Activated CD8-positive, alpha-beta memory T cell treated with anti-CD3 and anti-CD28 coated beads, Interleukin-2, amount 10 ng/mL, durations not matched to agents 7 days and 5 days (primary cell): ENCODE results near the gene RUNX2. TPM values are rescaled to one million over a fixed set of nuclear protein-coding genes. Genes with fewer than 3 reads are reported as not detected.
"Not testable (repeated sequence)": the region's sequence is repeated elsewhere in the genome, so short reads cannot be mapped to it uniquely, and the experiment has no call there.

ENCODE experiments used
- ATAC-seq: fragments of 150-1000 bp; cut with Tn5 transposase; one replicate; pipeline ENCODE4 v1.10.0; 2021; ENCODE audit warnings: moderate library complexity
- CTCF ChIA-PET: fragments of 350-600 bp; sonication (Branson Sonifier 250); formaldehyde crosslinking; loops from one replicate; lab custom pipeline; 2021; ENCODE audit warnings: antibody characterized with exemption; lab: Charles Lee
- DNase-seq: peaks from one replicate; pipeline ENCODE4 v3.0.0-alpha.2; 2020
- H3K27ac Mint-ChIP-seq: one replicate; pipeline ENCODE4 v1.8.0; 2021; ENCODE audit warnings: mild to moderate bottlenecking, mixed read lengths
- H3K27me3 Mint-ChIP-seq: one replicate; pipeline ENCODE4 v1.8.0; 2021; ENCODE audit warnings: mixed read lengths
- H3K36me3 Mint-ChIP-seq: one replicate; pipeline ENCODE4 v1.8.0; 2021; ENCODE audit warnings: mild to moderate bottlenecking, mixed read lengths
- H3K4me1 Mint-ChIP-seq: one replicate; pipeline ENCODE4 v1.8.0; 2021; ENCODE audit warnings: mixed read lengths
- H3K4me3 Mint-ChIP-seq: one replicate; pipeline ENCODE4 v1.8.0; 2021; ENCODE audit warnings: mild to moderate bottlenecking, moderate library complexity, mixed read lengths
- H3K9me3 Mint-ChIP-seq: one replicate; pipeline ENCODE4 v1.8.0; 2022; ENCODE audit warnings: low read depth, mixed read lengths
- total RNA-seq, 2 experiments: library from RNA; stranded (reverse); gene quantifications; one replicate each; pipeline ENCODE4 v1.2.3, GENCODE V29; 2021

Gene RUNX2
- total RNA-seq, 2 experiments from 2014 or later: 9.3 to 19.9 TPM

DNA sequence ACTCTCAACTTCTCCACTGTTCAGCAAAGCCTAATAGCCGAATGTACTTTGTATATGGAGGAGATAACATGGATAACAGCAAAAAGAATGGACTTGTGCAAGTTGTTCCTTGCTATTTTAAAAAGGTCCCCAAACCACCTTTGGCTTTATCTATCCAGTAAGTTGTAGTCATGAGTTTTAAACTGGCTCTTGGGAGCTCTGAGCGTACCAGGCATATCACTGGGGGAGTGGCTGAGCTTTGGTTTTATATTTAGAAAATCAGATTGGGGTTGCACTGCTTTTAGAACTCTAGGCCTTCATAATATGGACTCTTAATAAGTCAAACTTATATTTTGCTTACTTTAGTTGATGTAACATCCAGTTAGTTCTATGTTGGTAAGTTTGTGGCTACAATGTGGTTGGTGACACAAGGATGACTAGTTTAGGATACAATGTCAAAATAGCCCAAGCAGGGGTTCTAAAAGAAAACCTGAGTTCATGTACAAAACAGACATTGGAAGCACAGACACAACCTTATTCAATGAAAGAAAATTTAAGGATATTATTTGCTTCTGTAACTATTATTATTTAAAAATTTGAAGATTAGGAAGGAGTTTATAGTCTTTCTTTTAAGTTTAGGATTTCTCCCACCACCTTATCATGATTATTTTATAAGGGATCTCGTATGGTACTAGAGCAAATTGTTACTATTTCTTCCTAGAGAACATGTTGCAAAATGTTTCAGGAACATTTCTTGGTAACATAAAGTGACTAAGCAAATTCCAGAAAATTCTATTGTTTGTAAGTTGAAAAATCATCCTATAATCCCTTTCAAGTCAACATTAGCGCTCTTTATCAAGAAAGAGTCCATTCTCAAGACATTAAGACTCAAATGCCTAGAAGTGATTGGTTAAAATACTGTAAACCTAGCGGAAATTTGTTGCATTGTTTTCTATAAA, 215.4 kb downstream of the RUNX2 start:
- H3K36me3 Mint-ChIP-seq: peaks cover 16% of the 10 kb centered on the region
- H3K9me3 Mint-ChIP-seq: no peaks in the 10 kb centered on the region
- ATAC-seq (no peak), DNase-seq (no peak)
- H3K27ac Mint-ChIP-seq: no peak overlapping the region
- no peak overlapping the region for H3K4me3 Mint-ChIP-seq
- H3K4me1 Mint-ChIP-seq: peaks cover 17% of the 10 kb centered on the region
- CTCF ChIA-PET: no interaction called here
- no peaks in the 10 kb centered on the region for H3K27me3 Mint-ChIP-seq

DNA sequence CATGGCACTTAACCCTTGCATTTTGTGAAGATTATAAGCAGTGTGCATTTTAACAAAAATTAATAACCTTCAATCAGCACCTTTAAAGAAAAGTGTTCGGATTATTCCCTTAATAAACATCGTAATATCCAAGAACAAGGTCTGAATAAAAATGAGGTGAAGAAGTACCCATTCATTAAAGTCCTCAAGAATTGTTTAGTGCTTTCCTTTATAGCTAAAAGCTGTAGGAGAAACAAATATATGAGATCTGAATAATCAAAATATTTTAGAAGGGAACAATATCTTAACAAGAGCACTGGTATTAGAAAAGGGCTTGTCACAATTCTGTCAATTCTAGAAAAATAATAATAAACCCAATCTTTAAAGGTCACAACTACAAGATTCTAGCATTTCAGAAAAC, 217.3 kb downstream of the RUNX2 start:
- DNase-seq (no peak), ATAC-seq (no peak)
- Mint-ChIP-seq H3K27me3 (no peaks in the 10 kb centered on the region), H3K36me3 (peaks cover 13% of the 10 kb centered on the region), H3K27ac (no peak overlapping the region), H3K4me3 (no peak overlapping the region), H3K9me3 (no peaks in the 10 kb centered on the region), H3K4me1 (peaks cover 18% of the 10 kb centered on the region)
- CTCF ChIA-PET: interaction anchor here (1.2 kb wide), 1 partner anchor 11 kb away, joined by 3 read pairs; no protein-coding TSS in a partner anchor

DNA sequence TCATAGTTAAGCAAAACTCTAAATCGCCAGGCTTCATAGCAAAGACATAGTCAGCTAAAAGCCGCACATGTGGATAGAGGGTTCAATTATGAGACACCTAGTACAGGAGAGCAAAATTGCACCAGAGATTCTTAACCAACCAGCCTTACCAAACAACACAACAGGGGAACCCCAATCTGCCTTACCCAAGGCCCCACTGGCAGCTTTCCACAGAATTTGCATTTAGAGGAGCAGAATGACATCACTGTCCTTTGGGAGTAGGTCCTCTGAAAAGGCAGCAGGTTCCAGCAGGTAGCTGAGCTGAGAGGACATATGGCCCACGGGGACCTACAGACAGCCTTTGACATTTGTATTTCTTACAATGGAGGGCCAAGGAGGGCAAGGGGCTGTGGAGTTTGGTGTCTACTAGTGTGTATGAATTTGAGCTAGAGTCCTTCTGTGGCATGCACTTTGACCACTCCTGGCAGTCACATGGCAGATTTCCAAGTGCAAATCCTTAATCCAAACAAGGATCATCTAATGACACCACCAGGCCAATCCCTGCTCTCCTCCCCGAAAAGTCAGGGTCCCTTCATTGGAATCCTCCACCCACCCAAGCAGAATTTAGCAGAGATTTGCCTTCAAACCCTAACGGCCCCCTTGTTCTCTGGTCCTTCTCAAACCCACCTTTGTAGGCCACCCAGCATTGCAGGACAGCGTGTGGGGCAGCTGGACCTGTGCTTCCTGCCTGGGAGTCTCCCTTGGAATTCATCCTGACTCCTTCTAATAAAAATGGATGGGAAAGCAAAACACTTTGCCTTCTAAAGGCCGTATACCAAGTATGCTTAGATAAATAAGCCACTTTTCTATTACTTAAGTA, 220.8 kb downstream of the RUNX2 start:
- Mint-ChIP-seq H3K36me3 (peaks cover 11% of the 10 kb centered on the region), H3K27ac (no peak overlapping the region)

DNA sequence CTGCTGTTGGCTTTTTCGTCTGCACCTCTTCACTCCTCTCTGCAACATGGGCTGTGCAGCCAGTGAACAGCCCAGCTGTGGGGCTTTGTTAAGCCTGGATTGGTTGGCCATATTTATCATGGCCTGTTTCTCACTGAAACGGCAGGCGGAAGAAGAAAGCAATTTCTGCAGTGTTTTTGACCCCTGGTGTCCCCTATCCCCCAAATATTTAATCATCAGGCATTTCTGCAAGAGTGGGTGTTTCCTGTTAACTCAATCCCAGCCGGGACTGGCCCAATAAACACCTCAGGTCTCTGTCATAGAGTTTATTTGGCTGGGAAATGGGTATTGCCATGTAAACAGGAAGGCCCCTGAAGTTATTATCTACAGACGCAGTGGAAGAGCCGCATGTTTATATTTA, 224.4 kb downstream of the RUNX2 start:
- Mint-ChIP-seq H3K27me3 (peaks cover 3% of the 10 kb centered on the region), H3K4me3 (no peak overlapping the region), H3K27ac (no peak overlapping the region), H3K36me3 (peaks cover 4% of the 10 kb centered on the region), H3K9me3 (no peaks in the 10 kb centered on the region), H3K4me1 (peaks cover 14% of the 10 kb centered on the region)
- DNase-seq: no peak
- no peak for ATAC-seq
- CTCF ChIA-PET: interaction anchor here (1.2 kb wide), 1 partner anchor 30 kb away, joined by 3 read pairs; no protein-coding TSS in a partner anchor

More for the DNA sequence above, 220.8 kb downstream of the RUNX2 start:
- Mint-ChIP-seq H3K27me3 (no peaks in the 10 kb centered on the region), H3K9me3 (no peaks in the 10 kb centered on the region), H3K4me3 (no peak overlapping the region), H3K4me1 (peaks cover 7% of the 10 kb centered on the region)
- CTCF ChIA-PET: interaction anchor here (0.7 kb wide), 1 partner anchor 14 kb away, joined by 3 read pairs; no protein-coding TSS in a partner anchor
- no peak for ATAC-seq
- DNase-seq: no peak

DNA sequence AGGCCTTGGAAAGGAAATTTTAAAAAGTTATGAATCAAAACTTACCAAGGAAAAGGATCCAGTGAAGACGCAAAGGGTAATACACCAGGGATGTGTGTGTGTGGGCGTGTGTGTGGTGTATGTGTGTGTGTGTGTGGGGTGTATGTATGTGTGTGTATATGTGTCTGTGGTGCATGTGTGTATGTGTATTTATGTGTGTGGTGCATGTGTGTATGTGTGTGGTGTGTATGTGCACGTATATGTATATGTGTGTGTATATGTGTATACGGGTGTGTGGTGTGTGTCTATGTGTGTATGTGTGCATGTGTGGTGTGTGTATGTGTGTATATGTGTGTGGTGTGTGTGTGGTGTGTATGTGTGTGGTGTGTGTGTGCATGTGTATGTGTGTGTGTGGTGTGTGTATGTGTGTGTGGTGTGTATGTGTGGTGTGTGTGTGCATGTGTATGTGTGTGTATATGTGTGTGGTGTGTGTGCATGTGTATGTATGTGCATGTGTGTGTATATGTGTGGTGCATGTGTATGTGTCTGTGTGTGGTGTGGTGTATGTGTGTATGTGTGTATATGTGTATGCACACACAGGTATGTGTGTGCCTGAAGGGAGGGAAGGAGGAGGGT, 225.7 kb downstream of the RUNX2 start:
- CTCF ChIA-PET: no interaction called here
- Mint-ChIP-seq H3K27ac (no peak overlapping the region), H3K4me1 (peaks cover 11% of the 10 kb centered on the region), H3K9me3 (no peaks in the 10 kb centered on the region), H3K27me3 (peaks cover 3% of the 10 kb centered on the region), H3K36me3 (no peaks in the 10 kb centered on the region), H3K4me3 (no peak overlapping the region)
- DNase-seq (no peak), ATAC-seq (no peak)

DNA sequence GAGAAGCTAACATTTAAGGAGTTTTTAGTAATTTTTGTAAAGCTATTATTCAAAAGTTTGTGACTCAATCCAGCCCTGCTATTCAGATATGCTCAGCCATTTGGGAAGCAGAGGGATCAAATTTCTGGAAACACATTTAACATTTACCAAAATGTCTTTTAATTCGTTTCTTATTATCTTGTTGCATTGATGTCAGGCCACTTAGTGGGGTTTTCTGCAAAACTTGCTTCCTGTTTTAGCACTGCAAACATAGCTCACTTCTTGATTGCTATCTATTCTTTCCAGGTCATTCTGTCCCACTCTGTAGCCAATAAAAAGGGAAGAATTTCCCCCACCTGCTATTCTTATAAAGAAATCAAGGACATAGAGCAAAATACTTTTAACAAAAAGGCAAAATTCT, 226.5 kb downstream of the RUNX2 start:
- Mint-ChIP-seq H3K36me3 (no peaks in the 10 kb centered on the region), H3K4me1 (peaks cover 17% of the 10 kb centered on the region), H3K27ac (no peak overlapping the region), H3K4me3 (no peak overlapping the region), H3K9me3 (no peaks in the 10 kb centered on the region), H3K27me3 (peaks cover 3% of the 10 kb centered on the region)
- ATAC-seq: no peak
- no peak for DNase-seq
- CTCF ChIA-PET: no interaction called here

DNA sequence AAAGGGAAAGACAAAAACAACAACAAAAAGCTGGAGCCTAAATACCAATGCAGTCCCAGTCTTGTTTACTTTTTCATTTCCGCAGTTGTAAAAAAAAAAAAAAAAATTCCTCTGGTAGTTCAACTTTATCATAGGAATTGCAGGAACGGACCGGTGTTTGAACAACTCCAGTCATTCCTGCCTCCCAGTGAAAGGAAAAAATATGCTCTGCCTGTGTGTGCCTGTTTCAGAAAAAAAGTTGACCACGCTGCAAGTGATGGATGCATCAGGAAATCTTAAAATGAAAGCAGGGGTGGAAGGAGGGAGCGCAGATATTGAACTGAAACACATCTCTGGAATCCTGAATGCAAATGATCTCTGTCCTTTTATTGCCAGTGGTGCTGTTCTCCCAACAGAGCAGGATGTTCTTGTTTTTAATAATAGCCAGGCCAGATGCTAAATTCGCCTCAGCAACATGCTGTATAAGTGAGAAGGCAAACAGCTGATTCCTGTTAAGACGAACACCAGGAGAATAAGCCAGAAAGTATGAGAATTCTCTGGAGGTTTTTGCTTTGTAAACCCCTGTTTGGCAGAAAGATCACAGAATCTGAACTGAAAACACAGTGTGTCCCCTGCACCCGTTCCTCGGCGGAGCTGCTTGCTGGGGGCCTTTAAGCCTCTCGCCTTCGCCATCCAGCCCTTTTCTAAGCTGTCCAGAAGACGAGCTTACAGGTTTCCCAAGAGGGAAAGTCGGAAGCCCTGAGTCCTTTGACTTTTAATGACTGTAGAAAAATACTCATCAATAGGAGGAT, 228.0 kb downstream of the RUNX2 start:
- H3K27me3 Mint-ChIP-seq: peaks cover 3% of the 10 kb centered on the region
- DNase-seq (no peak), ATAC-seq (no peak)
- peaks cover 2% of the 10 kb centered on the region for H3K9me3 Mint-ChIP-seq
- H3K36me3 Mint-ChIP-seq: peaks cover 2% of the 10 kb centered on the region
- peak overlapping the region; percentile 20 for H3K27ac Mint-ChIP-seq
- H3K4me3 Mint-ChIP-seq: no peak overlapping the region
- CTCF ChIA-PET: interaction anchor here (0.6 kb wide), 1 partner anchor 11 kb away, joined by 3 read pairs; no protein-coding TSS in a partner anchor
- H3K4me1 Mint-ChIP-seq: peaks cover 17% of the 10 kb centered on the region

DNA sequence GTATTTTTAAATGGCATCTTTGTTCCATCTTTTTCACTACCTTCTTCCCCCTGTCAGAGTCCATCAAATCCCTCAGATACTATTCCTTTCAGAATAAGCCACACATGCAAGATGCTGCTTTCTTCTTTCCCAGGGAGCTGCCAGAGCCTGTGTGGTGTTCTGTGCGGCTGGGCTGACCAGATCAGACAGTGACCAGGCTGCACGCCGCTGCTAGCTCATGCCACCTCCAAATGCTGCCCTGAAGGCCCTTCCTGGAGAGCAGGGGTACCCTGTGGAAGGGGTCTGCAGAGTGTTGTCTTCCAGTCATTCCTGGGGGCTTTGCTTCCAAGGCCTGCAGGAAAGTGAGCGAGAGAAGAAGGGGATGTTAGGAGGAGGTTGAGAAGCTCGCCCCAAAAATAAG, 228.7 kb downstream of the RUNX2 start:
- H3K9me3 Mint-ChIP-seq: peaks cover 2% of the 10 kb centered on the region
- no peak overlapping the region for H3K4me3 Mint-ChIP-seq
- DNase-seq: no peak
- CTCF ChIA-PET: interaction anchor here (0.6 kb wide), 1 partner anchor 11 kb away, joined by 3 read pairs; no protein-coding TSS in a partner anchor
- H3K4me1 Mint-ChIP-seq: peaks cover 17% of the 10 kb centered on the region
- H3K36me3 Mint-ChIP-seq: peaks cover 2% of the 10 kb centered on the region
- ATAC-seq: no peak
- no peak overlapping the region for H3K27ac Mint-ChIP-seq
- H3K27me3 Mint-ChIP-seq: peaks cover 3% of the 10 kb centered on the region

DNA sequence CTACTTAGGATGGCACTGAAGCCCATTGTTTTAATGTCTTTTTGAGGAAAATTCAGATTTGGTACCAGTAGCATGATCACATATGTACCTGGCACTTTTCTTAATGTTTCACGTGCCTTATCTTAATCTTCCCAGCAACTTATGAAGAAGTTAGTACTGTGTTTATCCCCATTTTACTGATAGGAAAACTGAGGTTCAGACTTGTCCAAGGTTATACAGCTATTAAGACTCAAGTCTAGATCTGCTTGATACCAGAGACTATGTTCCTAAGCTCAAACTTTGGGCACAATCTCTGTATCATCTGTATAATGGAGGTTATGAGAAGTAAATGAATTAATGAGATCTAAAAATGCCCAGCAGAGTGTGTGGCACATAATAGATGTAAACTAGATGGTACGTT, 229.3 kb downstream of the RUNX2 start:
- no peak for DNase-seq
- H3K27me3 Mint-ChIP-seq: peaks cover 3% of the 10 kb centered on the region
- CTCF ChIA-PET: no interaction called here
- H3K4me3 Mint-ChIP-seq: no peak overlapping the region
- peaks cover 2% of the 10 kb centered on the region for H3K36me3 Mint-ChIP-seq
- H3K9me3 Mint-ChIP-seq: peaks cover 2% of the 10 kb centered on the region
- ATAC-seq: no peak
- H3K27ac Mint-ChIP-seq: no peak overlapping the region
- H3K4me1 Mint-ChIP-seq: peaks cover 17% of the 10 kb centered on the region

DNA sequence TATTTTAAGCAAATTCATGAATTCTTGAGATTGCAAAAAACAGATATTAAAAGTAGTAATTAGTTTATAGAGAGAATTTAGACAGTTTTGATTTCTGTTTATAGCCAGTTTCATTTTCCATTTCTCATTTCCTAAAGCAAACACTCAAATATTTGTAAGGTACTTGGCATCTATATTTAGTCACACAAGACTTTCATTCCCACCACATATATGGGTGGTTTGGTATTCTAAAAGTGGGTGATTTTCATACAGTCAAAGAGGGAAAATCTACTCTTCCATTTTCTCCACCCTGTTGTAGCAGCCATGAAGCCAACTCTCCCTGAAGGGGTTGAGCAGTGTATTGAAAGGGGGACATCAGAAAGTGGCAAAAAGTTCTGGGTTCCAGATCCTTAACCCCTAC, 230.7 kb downstream of the RUNX2 start:
- H3K9me3 Mint-ChIP-seq: peaks cover 2% of the 10 kb centered on the region
- ATAC-seq (no peak), DNase-seq (no peak)
- H3K36me3 Mint-ChIP-seq: peaks cover 2% of the 10 kb centered on the region
- H3K27me3 Mint-ChIP-seq: peaks cover 5% of the 10 kb centered on the region
- CTCF ChIA-PET: no interaction called here
- H3K4me1 Mint-ChIP-seq: peaks cover 15% of the 10 kb centered on the region
- H3K4me3 Mint-ChIP-seq: no peak overlapping the region
- no peak overlapping the region for H3K27ac Mint-ChIP-seq

DNA sequence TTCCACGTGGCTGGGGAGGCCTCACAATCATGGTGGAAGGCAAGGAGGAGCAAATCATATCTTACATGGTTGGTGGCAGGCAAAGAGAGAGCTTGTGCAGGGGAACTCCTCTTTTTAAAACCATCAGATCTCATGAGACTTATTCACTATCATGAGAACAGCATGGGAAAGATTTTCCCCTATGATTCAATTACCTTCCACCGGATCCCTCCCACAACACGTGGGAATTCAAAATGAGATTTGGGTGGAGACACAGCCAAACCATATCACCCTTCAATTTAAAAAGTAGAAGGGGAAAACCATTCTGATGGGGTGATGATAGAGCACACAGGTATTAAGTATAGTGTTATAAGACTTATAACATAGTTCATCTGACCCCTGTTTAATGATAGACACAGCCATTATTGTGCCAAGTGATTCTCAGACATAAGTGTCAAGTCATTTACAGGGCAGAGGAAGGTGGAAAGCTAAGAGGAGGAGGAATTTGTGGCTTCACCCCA, 232.2 kb downstream of the RUNX2 start:
- CTCF ChIA-PET, ATAC-seq, H3K27me3 Mint-ChIP-seq, H3K4me1 Mint-ChIP-seq, H3K36me3 Mint-ChIP-seq, H3K27ac Mint-ChIP-seq, DNase-seq, H3K9me3 Mint-ChIP-seq, H3K4me3 Mint-ChIP-seq: not testable (repeated sequence)

DNA sequence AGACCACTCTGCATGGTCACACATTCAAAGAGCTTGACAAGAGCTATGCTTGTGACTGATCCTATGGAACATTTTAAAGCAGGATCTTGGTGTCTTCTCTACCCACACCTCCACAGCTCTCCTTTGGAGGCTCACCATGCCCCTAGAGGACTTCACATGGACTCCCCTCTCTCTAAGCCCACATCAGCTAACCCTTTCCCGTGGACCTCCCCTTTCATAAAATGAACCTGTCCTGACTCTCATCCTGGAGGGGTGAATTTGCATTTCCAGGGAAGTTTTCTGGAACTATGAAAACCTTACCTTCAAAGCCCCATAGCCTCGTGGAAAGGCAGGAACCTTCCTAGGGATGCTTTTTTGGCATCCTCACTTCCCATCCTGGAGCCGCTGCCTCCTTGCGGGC, 234.0 kb downstream of the RUNX2 start:
- Mint-ChIP-seq H3K36me3 (peaks cover 6% of the 10 kb centered on the region), H3K4me1 (peaks cover 7% of the 10 kb centered on the region), H3K4me3 (no peak overlapping the region), H3K9me3 (peaks cover 8% of the 10 kb centered on the region), H3K27me3 (peaks cover 5% of the 10 kb centered on the region), H3K27ac (no peak overlapping the region)
- ATAC-seq (no peak), DNase-seq (no peak)
- CTCF ChIA-PET: no interaction called here
